Gastrocnemius medialis (tissue), 4 donors: ENCODE measurements around the gene CARD11. TPM values are rescaled to one million over a fixed set of nuclear protein-coding genes. Genes with fewer than 3 reads are reported as not detected.

Experiments used
- ATAC-seq, 2 donors: fragments of 150-250 bp; one replicate each; pipeline ENCODE4 v1.9.1; 2016
- DNase-seq, 2 donors: peaks; one replicate each; pipeline ENCODE4 v3.0.0-alpha.2; 2019
- H3K27ac ChIP-seq, 4 donors: fragments of 200-600 bp; sonication (generic); 1 replicate in 1 of 4; 2 replicates in 3 of 4; pipeline ENCODE4 v1.5.1; 2016 to 2018; ENCODE audit warnings: mild to moderate bottlenecking in 2 of 4, moderate library complexity in 1 of 4
- H3K27me3 ChIP-seq, 3 donors: fragments of 200-600 bp; sonication (generic) in 2 of 3; 1 replicate in 1 of 3; 2 replicates in 2 of 3; pipeline versions ENCODE4 v1.5.1 to v1.6.0; 2016 to 2019; ENCODE audit warnings: mild to moderate bottlenecking in 1 of 3, moderate library complexity in 1 of 3
- H3K36me3 ChIP-seq, 2 donors: fragments of 200-600 bp; sonication (generic) in 1 of 2; one replicate each; pipeline ENCODE4 v1.5.1; 2017 to 2018
- H3K4me1 ChIP-seq, 2 donors: fragments of 200-600 bp; sonication (generic) in 1 of 2; one replicate each; pipeline ENCODE4 v1.5.1; 2016 to 2017; ENCODE audit warnings: mild to moderate bottlenecking in 2 of 2
- H3K4me3 ChIP-seq, 4 donors: fragments of 200-600 bp; sonication (generic) in 3 of 4; 1 replicate in 1 of 4; 2 replicates in 3 of 4; pipeline ENCODE4 v1.5.1; 2016 to 2019; ENCODE audit warnings: mild to moderate bottlenecking in 2 of 4
- H3K9me3 ChIP-seq, 3 donors: fragments of 200-600 bp; sonication (generic) in 2 of 3; 1 replicate in 1 of 3; 2 replicates in 2 of 3; pipeline ENCODE4 v1.5.1; 2016 to 2019
- CTCF ChIP-seq, 5 experiments: fragments of 450-650 bp in 3 of 5; fragments of 200-600 bp in 2 of 5; sonication (generic) in 2 of 5; IDR thresholded peaks in 4 of 5; conservative IDR thresholded peaks in 1 of 5; 1 replicate in 4 of 5; 2 replicates in 1 of 5; pipeline ENCODE4 v1.5.1; 2016 to 2019; ENCODE audit warnings: antibody characterized with exemption in 5 of 5, mild to moderate bottlenecking in 3 of 5, moderate library complexity in 3 of 5
- POLR2A ChIP-seq, 2 donors: fragments of 450-650 bp; IDR thresholded peaks; one replicate each; pipeline ENCODE4 v1.6.1; 2017; ENCODE audit warnings: antibody characterized with exemption in 2 of 2, mild to moderate bottlenecking in 2 of 2, moderate library complexity in 2 of 2
- in situ Hi-C, 4 donors: fragments of 200-750 bp; cut with MboI; loops; one replicate each; pipeline versions ENCODE4 v1.15.0 to v1.8.0; 2017; ENCODE audit warnings: low sequenced_read_pairs in 4 of 4
- intact Hi-C: fragments of 100-400 bp; cut with DNase I; formaldehyde crosslinking; loops from one replicate; pipeline ENCODE4 v1.15.1; 2023; ENCODE audit warnings: low total_unique reads
- total RNA-seq, 4 donors: library from RNA; depleted of rRNA; stranded (reverse); fragments of >200 nt; gene quantifications; one replicate each; pipeline versions ENCODE4 v1.1.0 to v1.2.3, GENCODE V29; 2016

The CARD11 gene
- total RNA-seq, 4 donors from 2014 or later, result 0.13 TPM; not detected in 3

DNA sequence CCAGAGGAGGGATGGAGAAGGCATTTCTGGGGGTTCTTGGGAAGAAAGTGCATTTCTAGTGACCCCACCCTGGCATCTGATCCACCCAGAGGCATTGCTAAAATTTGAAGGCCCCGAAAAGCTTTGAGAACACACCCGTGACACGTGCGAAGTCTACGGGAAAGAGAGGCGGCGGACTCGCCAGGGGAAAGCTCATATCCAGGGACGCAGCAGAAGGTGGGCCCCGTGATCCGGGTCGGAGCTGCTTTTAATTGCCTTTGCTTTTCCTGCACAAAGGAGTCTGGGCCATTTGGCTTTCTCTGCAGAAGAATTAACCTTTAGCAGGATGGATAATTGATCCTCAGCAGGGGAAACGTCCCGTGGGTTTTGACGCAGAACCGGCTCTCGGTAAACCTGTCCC is 50.3 kb downstream of the CARD11 start:
- H3K36me3 ChIP-seq, result no peaks in the 10 kb centered on the region
- H3K27me3 ChIP-seq, result peaks cover 0 to 2% (median 0%) of the 10 kb centered on the region in 3 donors
- DNase-seq, result no peak
- no peak overlapping the region for H3K27ac ChIP-seq
- in situ Hi-C loops (no loop called here), intact Hi-C loops (no loop called here)
- no peaks in the 10 kb centered on the region for H3K9me3 ChIP-seq
- no peak for ATAC-seq
- H3K4me3 ChIP-seq, result no peak overlapping the region
- no peaks in the 10 kb centered on the region for H3K4me1 ChIP-seq
- no peak for TF ChIP-seq POLR2A (IDR thresholded peaks at IDR 0.05)
- TF ChIP-seq CTCF (IDR thresholded peaks at IDR 0.05 in 4 of 5, conservative IDR thresholded peaks at IDR 0.05 in 1 of 5), result no peak

DNA sequence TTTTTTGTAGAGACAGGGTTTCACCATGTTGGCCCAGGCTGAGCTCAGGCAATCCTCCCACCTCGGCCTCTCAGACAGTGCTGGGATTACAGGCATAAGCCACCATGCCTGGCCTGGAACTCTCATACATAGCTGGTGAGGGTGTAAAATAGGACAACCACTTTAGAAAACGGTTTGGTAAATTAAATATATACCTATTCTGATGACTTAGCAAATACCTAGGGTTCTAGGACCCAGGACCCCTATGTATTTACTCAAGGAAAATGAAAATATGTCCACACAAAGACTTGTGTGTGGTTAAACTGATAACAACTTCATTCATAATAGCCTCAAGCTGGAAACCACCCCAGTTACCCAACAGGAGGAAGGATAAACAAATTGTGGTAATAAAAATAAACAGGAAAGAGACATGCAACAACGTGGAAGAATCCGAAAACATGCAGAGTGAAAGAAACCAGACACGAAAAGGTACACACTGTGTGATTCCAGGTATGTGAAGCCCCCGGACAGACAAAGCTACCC is 52.7 kb downstream of the CARD11 start:
- H3K4me3 ChIP-seq, result no peak overlapping the region
- no peak for DNase-seq
- intact Hi-C loops (no loop called here), in situ Hi-C loops (no loop called here)
- H3K4me1 ChIP-seq, result no peaks in the 10 kb centered on the region
- ATAC-seq, result no peak
- H3K36me3 ChIP-seq, result no peaks in the 10 kb centered on the region
- H3K27me3 ChIP-seq, result peaks cover 0 to 2% (median 0%) of the 10 kb centered on the region in 3 donors
- TF ChIP-seq CTCF (IDR thresholded peaks at IDR 0.05 in 4 of 5, conservative IDR thresholded peaks at IDR 0.05 in 1 of 5) (no peak), POLR2A (IDR thresholded peaks at IDR 0.05) (no peak)
- no peak overlapping the region for H3K27ac ChIP-seq
- no peaks in the 10 kb centered on the region for H3K9me3 ChIP-seq

DNA sequence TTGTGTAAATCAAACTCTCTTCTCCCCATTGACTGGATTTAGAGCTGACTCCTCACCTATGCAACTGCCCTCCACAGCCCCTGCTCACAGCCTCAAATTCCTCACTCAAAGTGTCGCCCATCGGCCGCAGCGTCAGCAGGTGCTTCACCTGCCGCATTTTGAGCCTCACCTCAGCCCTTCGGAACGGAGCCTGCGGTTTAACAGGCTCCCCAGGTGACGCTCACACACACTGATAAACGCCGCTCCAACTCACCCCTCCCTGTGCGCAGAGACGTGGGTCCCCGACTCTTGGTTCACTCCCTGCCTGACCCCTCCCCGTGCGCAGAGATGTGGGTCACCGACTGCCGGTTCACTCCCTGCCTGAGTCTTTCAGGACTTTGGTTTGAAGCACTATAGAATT is 57.1 kb downstream of the CARD11 start:
- no peak for TF ChIP-seq CTCF (IDR thresholded peaks at IDR 0.05 in 4 of 5, conservative IDR thresholded peaks at IDR 0.05 in 1 of 5)
- no peak for TF ChIP-seq POLR2A (IDR thresholded peaks at IDR 0.05)
- peaks cover 0 to 2% (median 0%) of the 10 kb centered on the region in 3 donors for H3K27me3 ChIP-seq
- ATAC-seq, result no peak
- no peak overlapping the region for H3K27ac ChIP-seq
- H3K4me3 ChIP-seq, result no peak overlapping the region
- no peaks in the 10 kb centered on the region for H3K9me3 ChIP-seq
- in situ Hi-C loops, result no loop called here
- H3K4me1 ChIP-seq, result no peaks in the 10 kb centered on the region
- no peak for DNase-seq
- intact Hi-C loops, result no loop called here
- no peaks in the 10 kb centered on the region for H3K36me3 ChIP-seq

DNA sequence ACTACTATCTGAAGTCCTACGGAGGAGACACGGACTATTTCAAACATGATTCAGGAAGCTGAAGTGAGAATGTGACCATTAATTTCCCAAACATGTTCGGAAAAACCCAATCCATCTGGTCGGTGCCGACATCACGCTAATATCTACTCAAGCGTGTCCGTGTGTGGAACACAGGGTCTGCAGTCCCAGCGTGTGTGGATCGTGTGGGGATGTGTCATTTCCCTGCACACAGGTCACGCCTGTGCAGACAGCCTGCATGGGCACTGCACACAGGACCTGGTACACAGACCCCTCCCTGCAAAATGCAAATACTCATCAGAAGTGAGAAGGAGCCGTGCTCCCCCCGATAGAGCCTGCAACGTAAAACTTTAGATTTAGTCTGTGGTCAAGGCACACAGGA is 57.8 kb downstream of the CARD11 start:
- Histone ChIP-seq H3K27ac (no peak overlapping the region), H3K4me1 (no peaks in the 10 kb centered on the region), H3K36me3 (no peaks in the 10 kb centered on the region), H3K4me3 (no peak overlapping the region), H3K9me3 (no peaks in the 10 kb centered on the region), H3K27me3 (no peaks in the 10 kb centered on the region)
- TF ChIP-seq CTCF (IDR thresholded peaks at IDR 0.05 in 4 of 5, conservative IDR thresholded peaks at IDR 0.05 in 1 of 5) (no peak), POLR2A (IDR thresholded peaks at IDR 0.05) (no peak)
- ATAC-seq (no peak), DNase-seq (no peak)
- in situ Hi-C loops, result no loop called here
- intact Hi-C loops, result no loop called here

DNA sequence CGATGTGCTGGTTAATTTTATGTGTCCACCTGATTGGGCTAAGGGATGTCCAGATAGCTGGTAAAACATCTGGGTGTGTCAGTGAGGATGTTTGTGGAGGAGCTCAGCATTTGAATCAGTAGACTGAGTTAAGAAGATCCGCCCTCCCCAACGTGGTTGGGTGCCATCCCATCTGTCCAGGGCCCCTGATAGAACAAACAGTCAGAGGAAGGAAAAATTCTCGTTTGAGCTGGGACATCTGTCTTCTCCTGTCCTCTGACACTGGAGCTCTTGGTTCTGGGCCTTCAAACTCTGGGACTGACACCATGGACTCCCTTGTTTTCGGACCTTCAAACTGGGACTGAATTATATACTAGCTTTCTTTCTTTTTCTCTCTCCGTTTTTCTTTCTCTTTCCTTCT is 59.6 kb downstream of the CARD11 start:
- H3K36me3 ChIP-seq, result no peaks in the 10 kb centered on the region
- H3K27me3 ChIP-seq, result peaks cover 0 to 6% (median 4%) of the 10 kb centered on the region in 3 donors
- no peak overlapping the region for H3K4me3 ChIP-seq
- H3K4me1 ChIP-seq, result no peaks in the 10 kb centered on the region
- DNase-seq, result no peak
- no peak overlapping the region for H3K27ac ChIP-seq
- in situ Hi-C loops (no loop called here), intact Hi-C loops (no loop called here)
- no peak for ATAC-seq
- H3K9me3 ChIP-seq, result no peaks in the 10 kb centered on the region
- no peak for TF ChIP-seq CTCF (IDR thresholded peaks at IDR 0.05 in 4 of 5, conservative IDR thresholded peaks at IDR 0.05 in 1 of 5)
- no peak for TF ChIP-seq POLR2A (IDR thresholded peaks at IDR 0.05)
